Measurements from ENCODE around the gene UNC5B. TPM values are rescaled to one million over a fixed set of nuclear protein-coding genes. Genes with fewer than 3 reads are reported as not detected.

UNC5B gene
- total RNA-seq, 1 experiment from 2014 or later: 22.0 TPM

DNA sequence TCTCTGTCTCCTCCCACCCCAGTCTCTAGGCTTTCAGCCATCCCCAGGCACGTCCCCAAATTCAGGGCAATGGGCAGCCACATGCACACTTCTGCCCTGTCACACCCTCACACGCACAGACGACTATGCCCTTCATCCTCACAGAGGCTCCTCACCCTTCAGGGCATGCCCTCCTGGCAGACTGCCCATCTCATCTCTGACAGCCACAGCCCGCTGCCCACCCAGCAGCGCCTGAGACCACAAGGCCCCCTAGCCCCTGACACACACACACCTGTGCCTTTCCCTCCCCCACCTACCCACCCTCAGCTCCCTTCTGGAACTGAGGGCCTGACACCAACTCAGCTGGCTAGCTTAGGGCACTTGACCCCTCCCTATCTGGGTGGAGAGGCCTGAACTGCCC, 83.7 kb downstream of the UNC5B start:
- Histone ChIP-seq H3K4me1 (ENCODE audit: control insufficient read depth in 1 of 2, insufficient read depth in 2 of 2, low read length in 2 of 2) (no peaks in the 10 kb centered on the region), H2AFZ (ENCODE audit: low read depth, low read length, poor library complexity, severe bottlenecking) (no peak overlapping the region), H3K4me2 (ENCODE audit: low read length) (no peak overlapping the region), H3K4me3 (replicated peaks in 1 of 2; ENCODE audit: low read depth in 1 of 2, low read length in 2 of 2) (no peak overlapping the region), H3K36me3 (ENCODE audit: control insufficient read depth in 1 of 2, insufficient read depth in 2 of 2, low read length in 2 of 2) (peaks cover 0 to 14% of the 10 kb centered on the region in 2 experiments; a peak in 2 of 4 replicates), H3K9me3 (ENCODE audit: control insufficient read depth in 1 of 2, insufficient read depth in 1 of 2, low read depth in 1 of 2, low read length in 2 of 2) (no peaks in the 10 kb centered on the region), H4K20me1 (ENCODE audit: insufficient read depth) (no peaks in the 10 kb centered on the region), H3K27me3 (ENCODE audit: insufficient read depth, low read length) (no peaks in the 10 kb centered on the region), H3K79me2 (ENCODE audit: insufficient read depth, low read length) (no peaks in the 10 kb centered on the region), H3K27ac (ENCODE audit: low read depth, low read length) (no peak overlapping the region), H3K9ac (ENCODE audit: low read length) (no peak overlapping the region), H3K9me2 (ENCODE audit: insufficient read depth) (no peaks in the 10 kb centered on the region)
- intact Hi-C loops (cut with micrococcal nuclease): no loop called here
- no TSS peak for BruUV-seq (replicated peaks)
- no peak for ATAC-seq
- no peak for DNase-seq (ENCODE audit: low read depth, low spot score)
- no peak for TF ChIP-seq YY1 (IDR thresholded peaks at IDR 0.05; ENCODE audit: extremely low read depth, insufficient replicate concordance, low read depth, low read length)
- no peak for TF ChIP-seq FOSL1 (IDR thresholded peaks at IDR 0.05; ENCODE audit: low read depth)
- no peak for TF ChIP-seq SIN3A (IDR thresholded peaks at IDR 0.05; ENCODE audit: low read depth)
- TF ChIP-seq, protein P1, sequence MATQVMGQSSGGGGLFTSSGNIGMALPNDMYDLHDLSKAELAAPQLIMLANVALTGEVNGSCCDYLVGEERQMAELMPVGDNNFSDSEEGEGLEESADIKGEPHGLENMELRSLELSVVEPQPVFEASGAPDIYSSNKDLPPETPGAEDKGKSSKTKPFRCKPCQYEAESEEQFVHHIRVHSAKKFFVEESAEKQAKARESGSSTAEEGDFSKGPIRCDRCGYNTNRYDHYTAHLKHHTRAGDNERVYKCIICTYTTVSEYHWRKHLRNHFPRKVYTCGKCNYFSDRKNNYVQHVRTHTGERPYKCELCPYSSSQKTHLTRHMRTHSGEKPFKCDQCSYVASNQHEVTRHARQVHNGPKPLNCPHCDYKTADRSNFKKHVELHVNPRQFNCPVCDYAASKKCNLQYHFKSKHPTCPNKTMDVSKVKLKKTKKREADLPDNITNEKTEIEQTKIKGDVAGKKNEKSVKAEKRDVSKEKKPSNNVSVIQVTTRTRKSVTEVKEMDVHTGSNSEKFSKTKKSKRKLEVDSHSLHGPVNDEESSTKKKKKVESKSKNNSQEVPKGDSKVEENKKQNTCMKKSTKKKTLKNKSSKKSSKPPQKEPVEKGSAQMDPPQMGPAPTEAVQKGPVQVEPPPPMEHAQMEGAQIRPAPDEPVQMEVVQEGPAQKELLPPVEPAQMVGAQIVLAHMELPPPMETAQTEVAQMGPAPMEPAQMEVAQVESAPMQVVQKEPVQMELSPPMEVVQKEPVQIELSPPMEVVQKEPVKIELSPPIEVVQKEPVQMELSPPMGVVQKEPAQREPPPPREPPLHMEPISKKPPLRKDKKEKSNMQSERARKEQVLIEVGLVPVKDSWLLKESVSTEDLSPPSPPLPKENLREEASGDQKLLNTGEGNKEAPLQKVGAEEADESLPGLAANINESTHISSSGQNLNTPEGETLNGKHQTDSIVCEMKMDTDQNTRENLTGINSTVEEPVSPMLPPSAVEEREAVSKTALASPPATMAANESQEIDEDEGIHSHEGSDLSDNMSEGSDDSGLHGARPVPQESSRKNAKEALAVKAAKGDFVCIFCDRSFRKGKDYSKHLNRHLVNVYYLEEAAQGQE (IDR thresholded peaks at IDR 0.05; ENCODE audit: low read depth): no peak
- no peak for TF ChIP-seq ZBTB33 (IDR thresholded peaks at IDR 0.05; ENCODE audit: extremely low read depth, insufficient replicate concordance, low read length)
- TF ChIP-seq CEBPB (IDR thresholded peaks at IDR 0.05; ENCODE audit: low read depth): no peak
- no peak for TF ChIP-seq EZH2 (IDR thresholded peaks at IDR 0.05)
- TF ChIP-seq ZNF274 (IDR thresholded peaks at IDR 0.05; ENCODE audit: low read depth, low read length): no peak
- TF ChIP-seq ATF3 (IDR thresholded peaks at IDR 0.05): no peak
- no peak for TF ChIP-seq EZH2phosphoT487 (IDR thresholded peaks at IDR 0.05; ENCODE audit: borderline replicate concordance)
- TF ChIP-seq SRF (IDR thresholded peaks at IDR 0.05; ENCODE audit: low read depth): no peak
- TF ChIP-seq POLR2AphosphoS5 (IDR thresholded peaks at IDR 0.05; ENCODE audit: low read depth, low read length): no peak
- no peak for TF ChIP-seq CBX3 (IDR thresholded peaks at IDR 0.05; ENCODE audit: low read depth)
- TF ChIP-seq POLR2A (IDR thresholded peaks at IDR 0.05; ENCODE audit: borderline replicate concordance, extremely low read depth, insufficient read depth, insufficient read length): no peak
- no peak for TF ChIP-seq TCF7L2 (IDR thresholded peaks at IDR 0.05; ENCODE audit: borderline replicate concordance, extremely low read depth, insufficient read depth, insufficient read length)
- no peak for TF ChIP-seq RAD21 (IDR thresholded peaks at IDR 0.05; ENCODE audit: low read depth)
- TF ChIP-seq ELF1 (IDR thresholded peaks at IDR 0.05; ENCODE audit: borderline replicate concordance, low read depth): no peak
- no peak for TF ChIP-seq EGR1 (IDR thresholded peaks at IDR 0.05; ENCODE audit: low read depth)
- TF ChIP-seq, protein P2, sequence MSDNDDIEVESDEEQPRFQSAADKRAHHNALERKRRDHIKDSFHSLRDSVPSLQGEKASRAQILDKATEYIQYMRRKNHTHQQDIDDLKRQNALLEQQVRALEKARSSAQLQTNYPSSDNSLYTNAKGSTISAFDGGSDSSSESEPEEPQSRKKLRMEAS (IDR thresholded peaks at IDR 0.05): no peak
- no peak for TF ChIP-seq SP1 (IDR thresholded peaks at IDR 0.05; ENCODE audit: low read depth)
- CTCF ChIA-PET: no interaction called here
- RAD21 ChIA-PET (ENCODE audit: low non-redundant PET in 1 of 2, low total read pairs in 2 of 2, uncharacterized antibody in 2 of 2, unreplicated experiment in 2 of 2): no interaction called here
- POLR2A ChIA-PET: no interaction called here

Measured in HCT116 (cell line).